HG03439 (cell line): ENCODE results near the gene GALR2.

Experiments used
- ATAC-seq: cut with Tn5 transposase; IDR thresholded peaks from one replicate; pipeline ENCODE4 v1.9.1; 2021; ENCODE audit warnings: mild to moderate bottlenecking, moderate library complexity; ENCODE audit not compliant: unreplicated experiment

GALR2 gene

DNA sequence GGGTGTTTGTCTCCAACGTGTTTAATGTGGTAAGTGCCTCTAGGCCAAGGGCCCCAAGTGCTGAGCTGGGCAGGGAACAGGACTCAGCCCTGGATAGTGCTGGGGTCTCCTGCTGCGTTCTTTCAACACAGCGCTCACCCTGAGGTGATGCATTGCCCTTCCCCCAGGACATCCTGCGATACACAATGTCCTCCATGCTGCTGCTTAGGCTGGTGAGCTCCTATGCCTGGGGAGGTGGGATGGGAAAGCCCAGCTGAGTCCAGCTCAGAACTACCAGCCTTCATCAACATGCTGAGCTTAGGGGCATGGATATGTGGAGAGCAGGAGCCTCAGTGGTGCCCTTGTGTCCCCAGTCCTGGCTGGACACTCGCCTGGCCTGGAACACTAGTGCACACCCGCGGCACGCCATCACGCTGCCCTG is 5.0 kb downstream of the GALR2 start:
- ATAC-seq: no peak

DNA sequence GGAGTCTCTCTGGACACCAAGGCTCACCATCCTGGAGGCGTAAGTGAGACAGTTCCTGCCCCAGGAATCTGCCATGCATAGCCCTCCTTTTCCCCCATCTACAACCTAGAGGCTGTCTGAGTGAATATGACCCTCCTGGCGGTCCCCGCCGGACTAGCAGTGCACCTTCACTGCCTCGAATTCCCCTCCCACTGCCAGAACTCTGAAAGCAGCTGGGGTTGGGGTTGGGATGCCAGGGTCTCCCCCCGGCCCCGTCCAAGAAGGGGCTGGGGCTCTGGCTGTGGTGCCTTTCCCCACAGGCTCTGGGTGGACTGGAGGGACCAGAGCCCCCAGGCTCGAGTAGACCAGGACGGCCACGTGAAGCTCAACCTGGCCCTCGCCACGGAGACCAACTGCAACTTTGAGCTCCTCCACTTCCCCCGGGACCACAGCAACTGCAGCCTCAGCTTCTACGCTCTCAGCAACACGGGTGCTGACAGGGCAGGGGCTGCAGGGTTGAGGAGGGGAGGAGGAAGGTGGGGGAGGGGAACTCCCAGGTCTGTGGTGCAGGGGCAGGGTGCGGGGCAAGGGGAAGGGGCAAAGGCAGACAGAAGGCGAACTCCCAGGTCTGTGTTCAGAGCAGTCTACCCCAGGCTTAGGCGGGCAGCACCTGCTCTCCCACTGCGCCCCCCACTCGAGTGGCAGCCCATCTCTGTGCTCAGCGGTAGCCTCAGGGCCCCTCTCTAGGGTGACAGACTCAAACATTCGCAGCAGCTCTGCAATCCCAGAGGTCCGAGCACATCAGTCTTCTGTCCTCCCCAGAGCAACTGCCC is 5.6 kb downstream of the GALR2 start:
- no peak for ATAC-seq

DNA sequence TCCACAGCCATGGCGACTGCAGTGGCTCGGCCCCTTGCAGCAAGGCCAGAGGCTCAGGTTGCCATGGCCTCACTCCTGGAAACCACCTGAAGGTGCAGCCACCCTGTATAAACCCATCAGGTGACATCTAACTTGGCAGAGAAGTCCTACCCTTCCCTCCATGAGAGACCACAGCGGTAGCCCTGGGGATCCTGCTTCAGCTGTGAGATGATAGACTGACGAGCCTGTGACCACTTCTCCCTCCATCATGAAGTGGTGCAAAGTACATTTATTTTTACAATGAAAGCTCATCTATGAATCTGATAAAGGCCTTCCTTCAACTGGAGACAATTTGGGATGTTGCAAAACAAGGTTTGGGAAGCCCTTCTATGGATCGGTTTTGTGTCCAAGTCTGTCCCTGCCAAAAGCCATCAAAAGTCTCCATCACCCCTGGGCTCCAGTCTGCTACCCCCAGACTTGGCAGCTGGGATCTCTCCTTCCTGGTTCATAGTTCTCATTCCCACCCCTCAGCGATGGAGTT is 6.2 kb downstream of the GALR2 start:
- no peak for ATAC-seq

DNA sequence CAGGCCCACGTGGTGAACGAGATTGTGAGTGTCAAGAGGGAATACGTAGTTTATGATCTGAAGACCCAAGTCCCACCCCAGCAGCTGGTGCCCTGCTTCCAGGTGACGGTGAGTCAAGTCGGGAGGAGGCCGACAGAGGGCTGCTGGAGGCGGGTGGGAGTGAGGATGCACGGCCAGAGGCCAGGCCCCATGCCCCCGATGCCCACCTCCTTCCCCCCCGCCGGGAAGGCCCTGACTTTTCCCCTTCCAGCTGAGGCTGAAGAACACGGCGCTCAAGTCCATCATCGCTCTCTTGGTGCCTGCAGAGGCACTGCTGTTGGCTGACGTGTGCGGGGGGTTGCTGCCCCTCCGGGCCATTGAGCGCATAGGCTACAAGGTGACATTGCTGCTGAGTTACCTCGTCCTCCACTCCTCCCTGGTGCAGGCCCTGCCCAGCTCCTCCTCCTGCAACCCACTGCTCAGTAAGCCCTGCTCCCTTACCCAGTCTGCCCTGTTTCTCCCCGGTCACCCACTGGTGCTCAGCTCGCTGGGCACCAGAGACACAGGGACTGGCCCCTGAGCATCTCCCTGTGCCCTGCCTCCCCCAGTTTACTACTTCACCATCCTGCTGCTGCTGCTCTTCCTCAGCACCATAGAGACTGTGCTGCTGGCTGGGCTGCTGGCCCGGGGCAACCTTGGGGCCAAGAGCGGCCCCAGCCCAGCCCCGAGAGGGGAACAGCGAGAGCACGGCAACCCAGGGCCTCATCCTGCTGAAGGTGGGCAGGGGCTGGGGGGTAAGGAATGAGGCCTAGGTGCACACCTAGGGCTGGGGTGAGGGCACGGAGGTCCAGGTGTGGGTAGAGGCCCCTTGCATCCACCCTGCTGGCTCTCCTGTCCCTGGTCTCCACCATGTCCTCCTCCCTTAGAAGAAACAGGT is 7.0 kb downstream of the GALR2 start:
- no peak for ATAC-seq

DNA sequence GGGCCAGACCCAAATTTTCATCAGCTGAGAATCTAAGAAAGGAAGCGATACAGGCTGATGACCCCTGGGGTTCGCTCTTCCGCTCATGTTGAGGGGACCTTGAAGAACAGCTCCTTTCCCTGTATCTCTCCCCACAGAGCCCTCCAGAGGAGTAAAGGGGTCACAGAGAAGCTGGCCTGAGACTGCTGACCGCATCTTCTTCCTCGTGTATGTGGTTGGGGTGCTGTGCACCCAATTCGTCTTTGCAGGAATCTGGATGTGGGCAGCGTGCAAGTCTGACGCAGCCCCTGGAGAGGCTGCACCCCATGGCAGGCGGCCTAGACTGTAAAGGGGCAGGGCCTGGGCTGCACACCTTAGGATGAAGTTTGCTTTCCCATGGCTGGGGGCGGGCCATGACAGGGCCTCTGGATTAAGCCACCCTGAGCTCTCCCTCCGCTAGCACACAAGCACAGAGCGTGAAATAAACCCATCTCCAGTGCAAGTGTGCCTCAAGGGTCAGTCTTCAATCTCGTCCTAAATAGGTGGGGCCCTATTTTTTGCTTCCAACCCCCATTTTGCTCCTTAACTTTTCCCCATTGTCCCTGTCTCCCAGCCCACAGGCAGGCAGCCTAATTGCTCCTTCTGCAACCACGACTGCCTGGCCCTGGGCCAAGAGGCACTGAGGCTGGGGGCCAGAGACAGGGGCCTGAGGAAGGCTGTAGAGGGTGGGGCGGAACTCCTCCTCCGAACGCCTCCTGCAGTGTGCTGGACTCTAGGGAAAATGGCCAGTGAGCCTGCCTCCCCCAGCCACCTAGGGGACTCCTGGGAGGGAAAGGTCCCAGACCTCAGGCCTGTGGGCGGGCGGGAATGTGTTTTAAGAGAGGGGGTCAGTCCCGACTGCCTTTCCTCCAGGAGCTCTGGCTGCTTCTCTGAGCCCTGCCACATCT is 8.0 kb downstream of the GALR2 start:
- no peak for ATAC-seq

DNA sequence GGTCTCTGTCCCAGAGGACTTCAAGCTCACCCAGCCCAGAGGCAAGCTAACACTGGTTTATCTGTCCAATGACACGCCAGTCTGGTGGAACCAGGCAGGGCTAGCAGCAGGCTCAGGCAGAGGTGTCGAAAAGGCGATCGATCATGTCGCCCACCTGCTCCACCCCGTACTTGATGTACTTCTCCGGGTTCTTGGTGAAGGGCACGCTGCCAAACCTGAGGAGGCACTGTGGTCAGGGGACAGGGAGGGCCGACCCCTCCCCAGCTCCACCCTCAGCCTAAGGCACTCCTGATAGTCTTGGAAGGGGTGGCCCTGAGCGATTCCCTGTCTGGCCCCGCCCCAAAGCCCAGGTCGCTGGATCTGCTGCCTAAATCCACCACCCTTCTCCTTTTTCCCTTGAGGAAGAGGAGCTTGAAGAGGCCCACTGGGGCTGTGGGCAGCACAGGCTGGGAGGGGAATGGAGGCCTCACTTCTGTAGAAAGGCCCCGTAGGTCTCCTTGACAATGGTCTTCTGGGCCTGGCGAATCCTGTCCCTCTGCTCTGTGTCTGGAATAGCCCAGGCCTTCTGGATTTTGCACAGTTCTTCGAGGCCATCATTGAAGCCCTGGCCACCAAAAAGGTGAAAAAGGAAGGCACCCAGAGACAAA is 9.1 kb downstream of the GALR2 start:
- ATAC-seq: no peak

DNA sequence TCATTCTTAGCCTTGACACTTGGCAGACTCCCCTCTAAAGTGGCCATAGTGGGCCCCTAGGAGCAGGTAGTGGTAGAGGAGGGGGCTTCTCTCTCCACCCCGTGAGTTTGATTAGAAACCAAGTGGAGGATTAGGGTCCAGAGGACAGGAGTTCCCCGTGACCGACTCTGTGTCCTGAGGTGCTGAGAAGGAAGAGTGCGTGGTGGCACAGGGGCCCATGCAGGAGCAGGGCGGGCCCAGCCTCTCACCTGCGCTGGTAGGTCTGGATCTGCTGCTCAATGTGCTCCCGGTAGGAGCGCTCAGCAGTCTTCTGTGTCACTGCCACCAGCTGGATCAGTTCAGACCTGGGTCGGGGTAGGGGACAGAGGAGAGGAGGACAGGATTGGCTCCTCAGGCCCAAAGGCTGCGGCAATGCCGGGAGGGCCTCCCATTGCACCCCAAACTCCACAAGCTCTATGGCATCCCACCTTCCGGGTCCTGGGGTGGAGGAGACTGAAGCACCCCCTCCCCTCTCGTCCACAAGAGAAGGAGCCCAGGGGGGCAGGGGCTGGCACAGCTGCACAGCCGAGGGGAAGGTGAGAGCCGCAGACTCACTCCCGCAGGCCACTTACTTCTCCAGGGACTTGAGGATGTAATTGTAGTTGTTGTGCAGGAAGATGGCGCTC is 10.6 kb downstream of the GALR2 start:
- no peak for ATAC-seq

DNA sequence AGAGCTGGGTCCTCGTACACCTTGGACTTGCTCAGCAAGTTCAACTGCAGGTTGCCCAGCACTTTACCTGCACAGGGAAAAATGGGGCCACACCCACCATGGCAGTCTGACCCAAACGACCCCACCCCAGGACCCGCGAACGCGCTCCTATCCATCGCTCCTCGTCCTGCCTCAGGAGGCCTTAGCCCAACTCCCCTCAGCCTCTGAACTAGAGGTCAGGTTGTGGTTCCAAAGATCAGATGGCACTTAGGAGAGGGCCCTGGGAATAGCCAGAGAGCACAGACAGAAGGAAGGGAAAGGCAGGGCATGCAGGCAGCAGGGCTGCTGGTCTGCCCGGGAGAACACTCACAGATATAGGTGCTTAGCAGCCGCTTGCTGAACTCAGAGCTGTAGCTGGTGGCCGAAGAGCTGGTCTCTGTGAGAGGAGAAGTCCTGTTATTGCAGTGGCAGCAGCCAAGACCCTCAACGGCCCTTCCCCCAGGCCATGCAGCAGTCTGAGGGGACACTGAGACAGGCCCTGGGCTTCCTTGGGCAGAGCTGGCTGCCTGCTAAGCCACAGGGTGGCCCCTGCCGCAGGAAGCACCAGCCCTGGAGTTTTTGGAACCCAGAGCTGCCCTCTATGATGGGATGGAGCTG is 11.3 kb downstream of the GALR2 start:
- ATAC-seq: no peak

DNA sequence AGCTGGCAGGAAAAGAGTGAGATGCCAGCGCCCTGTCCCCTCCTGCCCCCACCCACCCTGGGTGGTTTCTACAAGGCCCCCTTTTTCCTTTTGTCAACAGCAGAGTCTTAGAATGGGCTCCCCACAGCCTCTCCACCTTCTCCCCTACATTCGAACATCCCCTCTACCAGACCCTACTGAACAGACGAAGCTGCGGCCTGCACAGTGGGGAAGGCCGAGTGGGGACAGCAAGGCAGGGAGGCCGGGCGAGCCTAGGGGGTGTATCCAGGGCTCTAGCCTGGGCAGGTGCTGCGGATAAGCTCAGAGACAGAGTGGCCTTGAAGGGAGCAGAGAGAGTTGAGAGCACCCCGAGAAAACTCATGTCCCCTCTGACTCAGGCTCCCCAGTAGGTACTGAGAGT is 11.8 kb downstream of the GALR2 start:
- ATAC-seq: no peak

DNA sequence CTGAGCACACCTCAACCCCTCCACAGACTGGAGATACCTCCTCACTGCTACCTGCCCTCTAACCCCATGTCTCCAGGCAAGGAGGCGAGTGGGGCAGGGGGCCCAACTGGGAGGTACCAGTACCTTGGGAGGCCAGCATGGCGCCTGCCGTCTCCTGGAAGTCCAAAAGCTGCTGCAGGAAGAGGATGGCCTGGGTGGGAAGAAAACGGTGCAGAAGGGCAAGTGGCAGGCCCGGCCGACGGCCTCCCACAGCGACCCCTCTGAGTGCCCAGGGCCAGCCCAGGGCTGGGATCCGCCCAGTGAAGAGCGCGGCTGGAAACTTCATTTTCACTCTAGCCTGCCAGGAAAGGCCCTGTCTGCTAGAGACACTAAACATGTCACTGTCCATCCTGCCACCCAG is 12.9 kb downstream of the GALR2 start:
- ATAC-seq: no peak

DNA sequence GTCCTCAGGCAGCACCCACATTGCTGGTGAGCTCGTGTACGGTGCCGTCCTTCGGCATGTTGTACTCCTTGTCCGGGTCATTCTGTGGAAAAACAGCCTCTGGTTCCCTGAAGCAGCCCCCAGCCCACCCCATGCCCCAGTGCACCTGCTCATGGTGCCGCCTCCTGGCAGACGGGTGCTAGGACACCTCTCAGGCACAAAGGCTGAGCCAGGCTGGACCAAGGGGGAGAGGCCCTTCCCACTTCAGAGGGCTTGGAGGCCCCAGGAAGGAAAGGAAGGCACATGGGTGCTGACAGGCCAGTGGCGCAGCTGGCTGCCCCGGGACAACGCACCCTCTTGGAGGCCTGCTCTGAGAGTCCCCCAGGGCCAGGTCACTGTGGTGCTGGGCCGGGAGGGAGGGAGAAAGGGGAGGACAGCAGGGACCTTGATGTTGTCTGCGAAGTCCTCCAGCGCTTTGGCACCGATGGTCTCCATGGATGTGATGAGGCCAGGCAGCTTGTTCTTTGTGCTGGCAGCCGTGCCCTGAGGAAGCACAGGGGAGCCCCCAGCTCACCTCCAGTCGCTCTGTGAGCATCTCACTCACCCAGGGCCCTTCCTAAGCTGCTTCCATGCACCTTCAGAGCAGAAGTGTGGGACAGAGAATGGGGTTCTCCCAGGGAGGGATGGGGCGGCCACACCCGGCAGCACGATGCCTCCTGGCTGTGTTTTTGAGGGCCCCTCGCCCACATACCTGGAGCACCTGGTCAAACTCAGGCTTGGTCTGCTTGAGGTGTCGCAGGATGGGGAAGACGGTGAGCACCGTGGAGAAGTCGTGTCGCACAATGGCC is 13.7 kb downstream of the GALR2 start:
- ATAC-seq: no peak

DNA sequence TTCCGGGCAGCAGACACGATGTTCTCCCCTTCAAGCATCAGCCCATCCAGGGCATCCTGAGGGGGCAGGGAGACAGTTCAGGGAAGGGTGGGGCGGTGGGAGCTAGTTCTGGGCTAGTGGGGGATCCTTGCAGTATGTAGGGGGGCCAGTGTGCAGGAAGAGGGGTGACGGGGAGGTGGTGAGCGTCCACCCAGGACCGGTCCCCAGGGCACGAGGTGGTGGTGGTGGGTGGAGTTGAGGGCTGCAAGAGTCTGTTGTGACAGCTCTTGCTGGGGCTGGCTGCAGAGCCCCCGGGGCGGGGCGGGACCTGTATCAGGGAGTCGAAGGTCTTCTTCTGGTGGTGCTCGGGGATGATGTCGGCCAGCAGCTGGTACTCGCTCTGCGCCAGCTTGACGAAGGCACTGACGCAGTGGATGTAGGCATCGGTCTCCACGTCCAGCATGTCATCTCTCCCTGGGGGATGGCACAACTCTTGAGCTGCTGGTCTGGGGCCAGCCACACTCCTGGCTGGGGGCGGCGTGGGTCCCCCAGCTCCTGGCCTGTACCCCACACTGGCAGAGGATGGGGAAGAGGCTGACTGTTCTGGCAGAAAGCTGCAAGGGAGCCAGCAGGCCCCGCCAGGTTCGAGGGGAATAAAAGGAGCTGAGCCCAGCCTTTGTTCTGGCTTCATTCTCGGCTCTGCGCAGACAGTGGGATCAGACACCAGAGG is 14.4 kb downstream of the GALR2 start:
- ATAC-seq: no peak

DNA sequence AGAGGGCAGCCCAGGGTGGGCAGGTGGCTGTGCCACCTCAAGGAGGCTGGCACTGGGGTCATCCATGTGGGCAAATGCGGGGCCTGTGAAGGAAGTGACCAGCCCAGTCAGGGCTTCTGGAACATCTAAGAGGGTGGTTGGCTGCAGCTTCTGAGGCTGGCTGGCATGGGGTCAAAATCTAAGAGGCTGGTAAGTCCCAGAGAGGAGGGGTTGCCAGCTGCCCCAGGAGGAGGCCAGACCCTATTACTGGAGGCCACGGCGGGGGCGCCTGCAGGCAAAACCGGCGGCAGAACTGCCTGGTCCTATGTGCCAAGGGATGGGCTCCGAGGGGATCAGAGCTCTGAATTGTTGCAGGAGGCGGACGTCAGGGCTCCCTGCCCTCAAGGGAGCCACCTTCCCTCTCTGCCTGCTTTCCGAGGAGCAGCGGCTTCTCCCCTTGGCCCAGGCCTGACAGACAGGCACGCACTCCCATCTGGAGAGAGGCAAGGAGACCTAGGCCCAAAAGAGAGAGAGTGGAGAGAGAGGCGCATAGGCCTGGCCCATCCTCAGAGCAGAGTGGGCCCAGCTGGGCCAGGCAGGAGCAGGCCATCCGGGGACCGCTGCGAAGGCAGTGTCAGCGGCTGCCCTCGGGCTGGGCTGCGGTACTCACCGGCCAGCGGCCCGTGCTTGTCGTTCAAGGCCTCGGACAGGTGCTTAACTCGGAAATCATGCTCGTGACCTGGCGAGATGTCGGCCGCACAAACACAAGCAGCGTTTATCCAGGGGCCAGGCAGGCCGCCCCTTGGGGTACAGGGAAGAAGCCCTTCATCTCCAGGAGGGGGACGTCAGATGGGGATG is 15.3 kb downstream of the GALR2 start:
- no peak for ATAC-seq

DNA sequence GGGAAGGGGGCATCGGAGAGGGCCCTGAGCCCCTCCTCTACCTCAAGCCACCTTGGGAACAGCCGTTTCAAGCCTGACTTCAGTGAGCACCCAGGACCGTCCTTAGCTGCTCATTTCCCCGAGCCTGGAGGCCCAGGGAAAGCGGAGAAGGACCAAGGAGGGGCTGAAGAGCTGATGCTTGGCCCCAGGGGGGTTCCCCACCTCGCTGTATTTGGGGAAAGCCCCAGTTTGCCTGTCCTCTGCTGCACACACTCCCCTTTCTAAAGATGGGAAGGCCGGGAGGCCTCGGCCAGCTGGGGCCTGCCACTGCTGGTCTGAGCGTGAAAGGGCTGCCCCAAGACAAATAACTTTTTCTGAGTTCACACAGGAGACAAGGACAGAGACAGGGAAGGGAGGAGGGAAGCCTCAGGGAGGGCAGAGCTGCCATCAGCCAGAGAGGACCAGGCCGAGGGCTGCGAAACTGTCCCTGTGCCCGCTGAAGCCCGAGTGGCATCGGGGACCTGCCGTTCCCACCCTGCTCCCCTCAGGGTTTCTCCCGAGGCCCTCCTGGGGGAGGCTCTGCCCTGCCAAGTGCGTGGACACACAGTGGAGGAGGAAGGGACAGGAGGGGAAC is 16.0 kb downstream of the GALR2 start:
- ATAC-seq: no peak

DNA sequence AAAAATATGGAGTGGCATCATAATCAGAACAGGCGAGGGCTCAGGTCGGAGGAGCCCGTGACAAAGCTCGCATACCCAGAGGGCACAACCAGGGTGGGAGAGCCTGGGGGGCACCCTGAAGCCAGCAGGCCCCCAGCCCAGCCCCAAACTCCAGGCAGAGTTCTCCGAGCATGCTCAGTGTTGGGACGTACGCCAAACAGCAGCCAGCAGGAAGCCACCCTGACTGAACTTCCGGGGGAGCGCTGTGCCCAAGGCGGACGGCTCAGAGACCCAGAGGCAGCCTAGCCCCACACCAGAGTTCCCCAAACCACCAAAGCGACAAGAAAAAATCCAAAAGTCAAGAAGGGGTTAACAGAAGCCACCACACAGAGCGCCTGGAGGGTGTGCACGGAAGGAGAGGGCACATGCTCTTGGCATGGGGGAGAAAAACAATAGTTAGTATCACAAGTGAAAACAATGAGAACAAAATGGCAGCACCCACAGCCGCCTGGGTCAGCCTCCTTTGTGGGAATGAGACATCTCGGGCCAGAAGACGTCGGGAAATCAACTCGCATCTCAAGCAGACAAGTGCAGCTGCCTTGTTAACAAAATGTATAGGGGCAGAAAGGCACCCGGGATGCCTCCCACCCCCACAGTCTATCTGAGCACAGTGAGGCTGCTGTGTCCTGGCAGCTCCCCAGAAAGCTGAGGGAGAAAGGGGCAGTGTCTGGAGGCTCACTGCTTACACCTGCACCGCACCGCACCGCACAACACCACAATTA is 17.1 kb downstream of the GALR2 start:
- no peak for ATAC-seq
